CD4-positive, alpha-beta T cell treated with Interleukin-2 at 100 ng/mL for 4 hours (primary cell): ENCODE data around the gene SRPK2.
"Not testable (repeated sequence)": the region's sequence is repeated elsewhere in the genome, so short reads cannot be mapped to it uniquely, and the experiment has no call there.

ENCODE experiments used
- DNase-seq: peaks from one replicate; pipeline ENCODE4 v3.0.0-alpha.2; 2020; ENCODE audit warnings: low spot score

Gene SRPK2

GRCh38 chr7:105304040-105304895 lies 84.5 kb downstream of the SRPK2 start:
- DNase-seq: peak; percentile 4

- DNase-seq: peak; percentile 60
Observed at GRCh38 chr7:105300587-105300986, 88.1 kb downstream of the SRPK2 start.

DNA sequence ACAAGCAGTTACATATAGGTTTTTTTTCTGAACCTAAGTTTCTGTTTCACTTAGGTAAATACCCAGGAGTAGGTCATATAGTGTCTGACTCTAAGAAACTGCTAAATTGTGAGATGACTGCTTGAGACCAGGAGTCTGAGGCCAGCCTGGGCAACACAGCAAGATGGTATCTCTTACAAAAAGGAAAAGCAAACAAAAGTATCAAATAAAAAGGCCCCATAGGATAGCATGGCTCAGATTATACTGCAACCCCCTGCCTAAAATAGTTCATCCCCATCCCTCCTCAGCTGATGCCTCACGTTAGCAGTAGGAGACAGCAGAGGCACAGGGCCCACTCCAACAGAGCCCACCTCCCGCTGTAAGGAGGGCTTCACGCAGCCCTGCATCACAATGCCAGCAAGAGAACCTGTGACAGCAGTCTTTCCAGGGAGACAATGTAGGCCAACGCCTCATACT lies 90.3 kb downstream of the SRPK2 start:
- peak; percentile 14 for DNase-seq

DNA sequence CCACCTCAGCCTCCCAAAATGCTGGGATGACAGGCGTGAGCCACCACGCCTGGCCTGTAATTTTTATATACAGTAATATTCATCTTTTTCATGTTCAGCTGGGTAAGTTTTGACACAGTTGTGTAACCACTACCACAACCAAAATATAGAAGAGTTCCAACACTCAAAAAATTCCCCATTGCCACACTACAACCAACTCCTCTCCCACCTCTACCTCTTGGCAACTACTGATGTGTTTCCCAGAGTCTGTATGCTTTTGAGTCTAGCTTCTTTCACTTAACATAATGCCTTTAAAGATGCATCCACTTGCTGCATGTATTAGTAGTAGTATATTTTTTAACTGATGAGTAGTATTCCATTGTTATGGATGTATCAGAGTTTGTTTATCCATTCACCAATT lies 90.7 kb downstream of the SRPK2 start:
- no peak for DNase-seq

DNA sequence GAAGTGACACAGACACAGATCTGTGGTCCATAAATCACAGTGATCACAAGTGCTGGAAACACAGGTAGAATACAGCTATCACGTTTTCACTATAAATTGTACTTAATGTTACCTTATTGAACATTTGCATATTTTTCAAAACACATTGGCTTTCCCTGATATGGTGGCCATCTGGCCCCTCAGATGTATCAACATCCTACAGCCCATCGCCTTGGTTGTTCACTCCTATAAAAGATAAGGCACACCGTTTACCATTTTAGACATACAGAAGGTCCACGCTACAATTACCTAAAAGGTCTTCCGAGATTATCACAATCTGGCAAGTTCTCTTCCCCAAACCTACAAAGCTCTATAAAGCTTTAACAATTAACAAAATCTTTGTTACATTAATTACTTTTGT lies 91.4 kb downstream of the SRPK2 start:
- DNase-seq: no peak

- DNase-seq: no peak
Observed at GRCh38 chr7:105296491-105296890, 92.2 kb downstream of the SRPK2 start.

GRCh38 chr7:105295596-105296352 lies 92.9 kb downstream of the SRPK2 start:
- no peak for DNase-seq

- not testable (repeated sequence) for DNase-seq
Observed at GRCh38 chr7:105294482-105294881, 94.2 kb downstream of the SRPK2 start.

- DNase-seq: no peak
Observed at GRCh38 chr7:105289704-105290103, 99.0 kb downstream of the SRPK2 start.

- no peak for DNase-seq
Observed at GRCh38 chr7:105286441-105286840, 102.3 kb downstream of the SRPK2 start.

- no peak for DNase-seq
Observed at GRCh38 chr7:105285118-105285874, 103.4 kb downstream of the SRPK2 start.

GRCh38 chr7:105284014-105284413 lies 104.7 kb downstream of the SRPK2 start:
- DNase-seq: no peak

GRCh38 chr7:105281966-105282365 lies 106.8 kb downstream of the SRPK2 start:
- DNase-seq: no peak

DNA sequence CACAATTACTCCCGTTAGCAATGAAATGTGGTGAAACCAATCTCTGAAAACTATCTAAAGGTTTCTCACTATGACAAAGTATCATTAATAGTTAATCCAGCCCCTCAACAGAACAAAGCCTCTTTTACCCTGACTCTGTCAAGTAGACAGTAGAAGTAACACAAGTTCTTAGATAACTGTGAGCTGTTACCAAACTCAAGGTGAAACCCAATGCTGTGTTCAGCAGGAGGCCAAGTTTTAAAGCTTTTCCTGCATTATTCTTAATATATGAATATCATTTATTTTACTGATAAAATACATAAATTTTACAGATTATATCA lies 109.1 kb downstream of the SRPK2 start:
- no peak for DNase-seq

- DNase-seq: no peak
Observed at GRCh38 chr7:105278973-105279687, 109.6 kb downstream of the SRPK2 start.

DNA sequence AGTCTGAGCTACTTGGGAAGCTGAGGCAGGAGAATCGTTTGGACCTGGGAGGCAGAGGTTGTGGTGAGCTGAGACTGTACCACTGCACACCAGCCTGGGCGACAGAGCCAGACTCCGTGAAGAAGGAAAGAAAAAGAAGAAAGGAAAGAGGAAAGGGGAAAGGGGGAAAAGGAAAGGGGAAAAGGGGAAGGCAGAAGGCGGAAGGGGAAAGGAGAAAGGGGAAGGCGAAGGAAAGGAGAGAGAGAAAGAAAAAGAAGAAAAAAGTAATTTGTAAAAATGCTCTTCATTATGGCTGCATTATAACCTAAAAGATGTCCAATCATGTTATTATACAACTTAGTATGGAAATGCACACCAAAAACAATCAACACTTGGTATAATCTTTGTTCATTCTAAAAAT lies 110.2 kb downstream of the SRPK2 start:
- no peak for DNase-seq

GRCh38 chr7:105277341-105277740 lies 111.4 kb downstream of the SRPK2 start:
- DNase-seq: no peak

DNA sequence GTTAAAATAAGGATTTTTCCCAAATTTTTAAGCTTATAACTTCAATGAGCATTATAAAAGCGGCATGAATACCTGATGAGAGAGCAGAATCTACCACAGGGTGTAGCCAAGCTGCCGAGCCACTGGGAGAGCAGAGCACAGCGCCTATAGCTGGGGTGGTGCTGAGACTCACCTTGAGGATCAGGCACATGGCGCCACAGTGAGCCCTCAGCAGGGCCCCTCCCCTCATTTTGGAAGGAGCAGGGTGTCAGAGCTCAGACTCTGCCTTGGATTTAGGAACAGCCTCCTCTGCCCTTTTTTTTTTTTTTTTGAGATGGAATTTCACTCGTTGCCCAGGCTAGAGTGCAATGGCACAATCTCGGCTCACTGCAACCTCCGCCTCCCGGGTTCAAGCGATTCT lies 118.6 kb downstream of the SRPK2 start:
- no peak for DNase-seq

- no peak for DNase-seq
Observed at GRCh38 chr7:105269397-105269796, 119.3 kb downstream of the SRPK2 start.

DNA sequence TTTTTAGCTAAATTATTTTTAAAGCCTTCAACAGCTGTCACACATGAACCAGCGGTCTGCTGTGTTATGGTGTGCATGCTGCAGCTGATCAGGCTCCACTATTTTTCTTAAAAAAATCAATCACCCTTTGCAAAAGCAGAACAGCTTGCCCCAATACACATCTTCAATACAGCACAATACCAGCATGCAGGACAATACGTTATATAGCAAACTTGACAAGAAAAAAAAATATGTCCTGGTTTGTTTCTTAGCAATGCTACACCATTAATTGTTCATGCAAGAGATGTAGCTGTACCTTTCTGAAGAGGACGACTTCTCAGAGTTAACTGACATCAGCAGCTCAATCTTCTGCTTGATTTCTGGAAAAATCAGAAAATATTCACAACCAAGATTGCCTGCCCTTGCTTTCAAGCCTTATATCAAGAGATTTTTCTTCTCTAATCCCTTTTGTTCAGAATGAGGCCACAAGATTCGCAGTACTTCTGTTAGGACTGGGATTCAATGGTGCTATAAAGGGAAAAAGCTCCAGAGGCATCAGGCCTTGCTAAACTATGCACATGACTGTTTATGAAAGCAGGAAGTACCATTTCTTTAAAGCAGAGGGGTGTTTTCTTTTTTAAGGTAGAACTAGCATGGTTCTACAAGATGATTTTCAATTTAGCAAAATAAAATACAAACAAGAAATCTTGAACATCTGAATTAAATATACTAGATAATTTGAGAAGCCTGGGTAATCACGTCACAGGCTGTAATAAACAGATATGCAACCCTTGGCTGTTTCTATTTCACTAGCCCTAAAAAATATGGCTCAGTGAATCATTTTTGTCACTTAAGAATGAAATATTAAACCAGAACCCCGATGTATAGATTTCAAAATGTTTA lies 120.0 kb downstream of the SRPK2 start:
- peak; percentile 45 for DNase-seq

DNA sequence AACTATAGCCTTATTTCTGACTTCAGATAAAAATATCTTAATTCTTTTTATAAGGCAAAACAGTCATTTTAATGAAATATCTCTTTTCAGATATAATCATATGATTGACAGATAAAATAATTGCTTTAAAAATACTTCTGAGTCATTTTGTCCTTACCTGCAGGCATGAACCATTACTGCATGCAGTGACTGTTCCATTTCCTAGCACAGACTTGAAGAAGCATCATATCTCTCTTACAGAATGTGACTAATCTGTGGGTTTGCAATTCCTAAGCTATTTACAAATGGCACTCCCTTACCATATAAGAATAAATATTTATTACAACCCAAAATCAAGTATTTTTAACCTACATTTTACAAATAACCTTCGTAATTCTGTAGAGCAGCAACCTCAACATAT lies 120.7 kb downstream of the SRPK2 start:
- peak; percentile 66 for DNase-seq
